ENCODE results near the gene ABCA5. TPM values are rescaled to one million over a fixed set of nuclear protein-coding genes. Genes with fewer than 3 reads are reported as not detected.

Gene ABCA5
- total and polyA plus RNA-seq, 9 of the 15 experiments (the other 6 are each of a cell fraction or from before 2014, with no cell fraction given), result 0.74 to 2.3 (median 1.4) TPM

DNA sequence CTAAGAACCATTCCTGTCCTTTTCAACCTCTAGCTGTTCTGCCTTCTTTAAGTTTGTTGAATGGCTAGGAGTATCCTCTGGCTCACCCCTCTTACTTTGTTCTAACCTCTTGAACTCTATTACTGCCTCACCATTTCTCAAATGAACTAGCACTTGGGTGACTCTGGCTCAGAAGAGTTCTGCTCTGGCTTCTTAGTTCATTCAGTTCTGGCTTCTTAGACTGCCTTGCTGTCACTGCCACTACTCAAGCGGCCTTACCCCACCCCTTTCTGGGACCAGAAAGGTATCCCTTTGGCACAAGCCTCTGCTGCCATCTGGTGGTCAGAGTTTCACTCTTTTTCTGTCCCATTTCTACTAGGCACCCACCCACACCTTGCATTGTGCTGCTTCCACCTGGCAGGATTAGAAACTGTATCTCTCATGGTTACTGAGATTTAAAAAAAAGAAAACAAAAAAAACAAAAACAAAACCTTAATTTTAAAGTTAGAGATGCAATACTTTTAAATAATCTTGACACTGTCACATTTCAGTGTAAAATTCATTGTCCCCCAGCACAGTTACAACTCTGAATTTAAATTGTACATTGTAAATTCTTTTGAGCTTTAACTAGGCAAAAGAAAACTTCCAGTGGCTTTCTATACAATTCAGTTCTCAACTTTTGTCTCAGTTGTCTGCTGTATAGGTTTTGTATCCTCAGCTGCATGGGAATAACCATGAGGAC is 91.4 kb downstream of the ABCA5 start (continued):
- TF ChIP-seq, protein P1, sequence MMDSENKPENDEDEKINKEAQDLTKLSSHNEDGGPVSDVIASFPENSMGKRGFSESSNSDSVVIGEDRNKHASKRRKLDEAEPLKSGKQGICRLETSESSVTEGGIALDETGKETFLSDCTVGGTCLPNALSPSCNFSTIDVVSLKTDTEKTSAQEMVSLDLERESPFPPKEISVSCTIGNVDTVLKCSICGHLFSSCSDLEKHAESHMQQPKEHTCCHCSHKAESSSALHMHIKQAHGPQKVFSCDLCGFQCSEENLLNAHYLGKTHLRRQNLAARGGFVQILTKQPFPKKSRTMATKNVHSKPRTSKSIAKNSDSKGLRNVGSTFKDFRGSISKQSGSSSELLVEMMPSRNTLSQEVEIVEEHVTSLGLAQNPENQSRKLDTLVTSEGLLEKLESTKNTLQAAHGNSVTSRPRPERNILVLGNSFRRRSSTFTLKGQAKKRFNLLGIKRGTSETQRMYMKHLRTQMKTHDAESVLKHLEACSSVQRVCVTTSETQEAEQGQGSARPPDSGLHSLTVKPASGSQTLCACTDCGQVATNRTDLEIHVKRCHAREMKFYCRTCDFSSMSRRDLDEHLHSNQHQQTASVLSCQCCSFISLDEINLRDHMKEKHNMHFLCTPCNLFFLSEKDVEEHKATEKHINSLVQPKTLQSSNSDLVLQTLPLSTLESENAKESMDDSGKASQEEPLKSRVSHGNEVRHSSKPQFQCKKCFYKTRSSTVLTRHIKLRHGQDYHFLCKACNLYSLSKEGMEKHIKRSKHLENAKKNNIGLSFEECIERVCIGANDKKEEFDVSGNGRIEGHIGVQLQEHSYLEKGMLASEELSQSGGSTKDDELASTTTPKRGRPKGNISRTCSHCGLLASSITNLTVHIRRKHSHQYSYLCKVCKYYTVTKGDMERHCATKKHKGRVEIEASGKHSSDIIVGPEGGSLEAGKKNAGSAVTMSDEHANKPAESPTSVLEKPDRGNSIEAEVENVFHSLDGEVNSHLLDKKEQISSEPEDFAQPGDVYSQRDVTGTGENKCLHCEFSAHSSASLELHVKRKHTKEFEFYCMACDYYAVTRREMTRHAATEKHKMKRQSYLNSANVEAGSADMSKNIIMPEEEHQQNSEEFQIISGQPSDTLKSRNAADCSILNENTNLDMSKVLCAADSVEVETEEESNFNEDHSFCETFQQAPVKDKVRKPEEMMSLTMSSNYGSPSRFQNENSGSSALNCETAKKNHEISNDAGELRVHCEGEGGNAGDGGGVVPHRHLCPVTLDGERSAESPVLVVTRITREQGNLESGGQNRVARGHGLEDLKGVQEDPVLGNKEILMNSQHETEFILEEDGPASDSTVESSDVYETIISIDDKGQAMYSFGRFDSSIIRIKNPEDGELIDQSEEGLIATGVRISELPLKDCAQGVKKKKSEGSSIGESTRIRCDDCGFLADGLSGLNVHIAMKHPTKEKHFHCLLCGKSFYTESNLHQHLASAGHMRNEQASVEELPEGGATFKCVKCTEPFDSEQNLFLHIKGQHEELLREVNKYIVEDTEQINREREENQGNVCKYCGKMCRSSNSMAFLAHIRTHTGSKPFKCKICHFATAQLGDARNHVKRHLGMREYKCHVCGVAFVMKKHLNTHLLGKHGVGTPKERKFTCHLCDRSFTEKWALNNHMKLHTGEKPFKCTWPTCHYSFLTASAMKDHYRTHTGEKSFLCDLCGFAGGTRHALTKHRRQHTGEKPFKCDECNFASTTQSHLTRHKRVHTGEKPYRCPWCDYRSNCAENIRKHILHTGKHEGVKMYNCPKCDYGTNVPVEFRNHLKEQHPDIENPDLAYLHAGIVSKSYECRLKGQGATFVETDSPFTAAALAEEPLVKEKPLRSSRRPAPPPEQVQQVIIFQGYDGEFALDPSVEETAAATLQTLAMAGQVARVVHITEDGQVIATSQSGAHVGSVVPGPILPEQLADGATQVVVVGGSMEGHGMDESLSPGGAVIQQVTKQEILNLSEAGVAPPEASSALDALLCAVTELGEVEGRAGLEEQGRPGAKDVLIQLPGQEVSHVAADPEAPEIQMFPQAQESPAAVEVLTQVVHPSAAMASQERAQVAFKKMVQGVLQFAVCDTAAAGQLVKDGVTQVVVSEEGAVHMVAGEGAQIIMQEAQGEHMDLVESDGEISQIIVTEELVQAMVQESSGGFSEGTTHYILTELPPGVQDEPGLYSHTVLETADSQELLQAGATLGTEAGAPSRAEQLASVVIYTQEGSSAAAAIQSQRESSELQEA (IDR thresholded peaks at IDR 0.05; ENCODE audit: low read depth), result no peak
- TF ChIP-seq HDGF (IDR thresholded peaks at IDR 0.05) (peak; percentile 89), ASH1L (IDR thresholded peaks at IDR 0.05; ENCODE audit: borderline replicate concordance, low read depth, partially characterized antibody) (peak; percentile 17), KAT7 (CRISPR knock-in tag; IDR thresholded peaks at IDR 0.05; ENCODE audit: borderline replicate concordance) (no peak), ETV1 (tag; conservative IDR thresholded peaks at IDR 0.05; ENCODE audit: low read depth) (no peak), CTCF (IDR thresholded peaks at IDR 0.05 in 2 of 3, conservative IDR thresholded peaks at IDR 0.05 in 1 of 3; ENCODE audit: insufficient read depth in 2 of 3, low read depth in 1 of 3, low read length in 3 of 3) (peak; percentile 87 to 97 (median 96)), GABPB2 (CRISPR knock-in tag; conservative IDR thresholded peaks at IDR 0.05) (no peak), CBFA2T2 (conservative IDR thresholded peaks at IDR 0.05) (0 out of 2 replicates have a peak, but pooled peaks have one; percentile 2), NFATC3 (IDR thresholded peaks at IDR 0.05) (0 out of 2 replicates have a peak, but pooled peaks have one; percentile 31), GTF2A2 (tag; IDR thresholded peaks at IDR 0.05) (no peak), SMARCE1 (IDR thresholded peaks at IDR 0.05) (no peak), EGR1 (conservative IDR thresholded peaks at IDR 0.05) (0 out of 2 replicates have a peak, but pooled peaks have one; percentile 48)
- TF ChIP-seq, protein P2, sequence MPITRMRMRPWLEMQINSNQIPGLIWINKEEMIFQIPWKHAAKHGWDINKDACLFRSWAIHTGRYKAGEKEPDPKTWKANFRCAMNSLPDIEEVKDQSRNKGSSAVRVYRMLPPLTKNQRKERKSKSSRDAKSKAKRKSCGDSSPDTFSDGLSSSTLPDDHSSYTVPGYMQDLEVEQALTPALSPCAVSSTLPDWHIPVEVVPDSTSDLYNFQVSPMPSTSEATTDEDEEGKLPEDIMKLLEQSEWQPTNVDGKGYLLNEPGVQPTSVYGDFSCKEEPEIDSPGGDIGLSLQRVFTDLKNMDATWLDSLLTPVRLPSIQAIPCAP (CRISPR knock-in tag; IDR thresholded peaks at IDR 0.05; ENCODE audit: borderline replicate concordance), result no peak
